ENCODE results near the gene HHATL. TPM values are rescaled to one million over a fixed set of nuclear protein-coding genes. Genes with fewer than 3 reads are reported as not detected.
A peak's percentile ranks its signal among the peaks of the same experiment; 100 is the strongest.

Gene HHATL
- polyA plus RNA-seq, 1 donor, result 0.18 TPM

- Histone ChIP-seq H3K36me3 (ENCODE audit: control insufficient read depth, insufficient read depth, low read length) (no peaks in the 10 kb centered on the region), H3K4me1 (ENCODE audit: control insufficient read depth, insufficient read depth, low read length) (no peaks in the 10 kb centered on the region), H3K27me3 (ENCODE audit: control insufficient read depth, insufficient read depth, low read length) (peaks cover 46% of the 10 kb centered on the region), H3K27ac (ENCODE audit: low read length) (no peak overlapping the region), H3K4me3 (ENCODE audit: low read length) (no peak overlapping the region), H3K9me3 (ENCODE audit: control insufficient read depth, low read depth, low read length) (no peaks in the 10 kb centered on the region)
- DNase-seq, result no peak
- WGBS (ENCODE audit: insufficient coverage, low lambda C conversion rate), result 83% methylated on average over 1 of the region's 22 CpGs
Measured at GRCh38 chr3:42688487-42689420, 13.8 kb downstream of the HHATL start.

- DNase-seq, result no peak
- Histone ChIP-seq H3K27me3 (ENCODE audit: control insufficient read depth, insufficient read depth, low read length) (peaks cover 49% of the 10 kb centered on the region), H3K9me3 (ENCODE audit: control insufficient read depth, low read depth, low read length) (no peaks in the 10 kb centered on the region), H3K4me3 (ENCODE audit: low read length) (no peak overlapping the region), H3K4me1 (ENCODE audit: control insufficient read depth, insufficient read depth, low read length) (no peaks in the 10 kb centered on the region), H3K36me3 (ENCODE audit: control insufficient read depth, insufficient read depth, low read length) (no peaks in the 10 kb centered on the region), H3K27ac (ENCODE audit: low read length) (no peak overlapping the region)
- no CpG with 5 or more reads among the region's 15 CpGs for WGBS (ENCODE audit: insufficient coverage, low lambda C conversion rate)
Measured at GRCh38 chr3:42688016-42688415, 14.6 kb downstream of the HHATL start.

GRCh38 chr3:42686832-42687650, 15.6 kb downstream of the HHATL start:
- Histone ChIP-seq H3K9me3 (ENCODE audit: control insufficient read depth, low read depth, low read length) (no peaks in the 10 kb centered on the region), H3K4me3 (ENCODE audit: low read length) (no peak overlapping the region), H3K4me1 (ENCODE audit: control insufficient read depth, insufficient read depth, low read length) (no peaks in the 10 kb centered on the region), H3K27me3 (ENCODE audit: control insufficient read depth, insufficient read depth, low read length) (peaks cover 56% of the 10 kb centered on the region), H3K36me3 (ENCODE audit: control insufficient read depth, insufficient read depth, low read length) (no peaks in the 10 kb centered on the region), H3K27ac (ENCODE audit: low read length) (no peak overlapping the region)
- DNase-seq, result no peak
- no CpG with 5 or more reads among the region's 7 CpGs for WGBS (ENCODE audit: insufficient coverage, low lambda C conversion rate)

GRCh38 chr3:42685891-42686820, 16.4 kb downstream of the HHATL start:
- Histone ChIP-seq H3K27ac (ENCODE audit: low read length) (no peak overlapping the region), H3K9me3 (ENCODE audit: control insufficient read depth, low read depth, low read length) (no peaks in the 10 kb centered on the region), H3K4me3 (ENCODE audit: low read length) (no peak overlapping the region), H3K27me3 (ENCODE audit: control insufficient read depth, insufficient read depth, low read length) (peaks cover 56% of the 10 kb centered on the region), H3K4me1 (ENCODE audit: control insufficient read depth, insufficient read depth, low read length) (no peaks in the 10 kb centered on the region), H3K36me3 (ENCODE audit: control insufficient read depth, insufficient read depth, low read length) (no peaks in the 10 kb centered on the region)
- no CpG with 5 or more reads among the region's 80 CpGs for WGBS (ENCODE audit: insufficient coverage, low lambda C conversion rate)
- DNase-seq, result peak in 1 of 2 donors; percentile 24

- no peak within 1 kb of the TSS for H3K27ac ChIP-seq (ENCODE audit: low read length)
Measured at GRCh38 chr3:42685363-42685881, 17.2 kb downstream of the HHATL start, which contains the start of gene KLHL40. KLHL40 (plus strand) TSS chr3:42685537; CDS start chr3:42685619, 82 bp downstream.

GRCh38 chr3:42684632-42685362, 17.8 kb downstream of the HHATL start:
- DNase-seq, result no peak
- H3K36me3 ChIP-seq (ENCODE audit: control insufficient read depth, insufficient read depth, low read length), result no peaks in the 10 kb centered on the region
- 100% methylated on average over 1 of the region's 7 CpGs for WGBS (ENCODE audit: insufficient coverage, low lambda C conversion rate)
- peaks cover 54% of the 10 kb centered on the region for H3K27me3 ChIP-seq (ENCODE audit: control insufficient read depth, insufficient read depth, low read length)
- no peak overlapping the region for H3K4me3 ChIP-seq (ENCODE audit: low read length)
- H3K4me1 ChIP-seq (ENCODE audit: control insufficient read depth, insufficient read depth, low read length), result no peaks in the 10 kb centered on the region
- H3K9me3 ChIP-seq (ENCODE audit: control insufficient read depth, low read depth, low read length), result no peaks in the 10 kb centered on the region
- H3K27ac ChIP-seq (ENCODE audit: low read length), result no peak overlapping the region

More at GRCh38 chr3:42685363-42685881, 17.2 kb downstream of the HHATL start, which contains the start of gene KLHL40:
- Histone ChIP-seq H3K4me3 (ENCODE audit: low read length) (no peak within 1 kb of the TSS), H3K36me3 (ENCODE audit: control insufficient read depth, insufficient read depth, low read length) (no peaks in the 10 kb centered on the region), H3K9me3 (ENCODE audit: control insufficient read depth, low read depth, low read length) (no peaks in the 10 kb centered on the region), H3K27me3 (ENCODE audit: control insufficient read depth, insufficient read depth, low read length) (peaks cover 58% of the 10 kb centered on the region), H3K4me1 (ENCODE audit: control insufficient read depth, insufficient read depth, low read length) (no peaks in the 10 kb centered on the region)
- peak in 1 of 2 donors; percentile 8 for DNase-seq
- no CpG with 5 or more reads among the region's 34 CpGs for WGBS (ENCODE audit: insufficient coverage, low lambda C conversion rate)

GRCh38 chr3:42683875-42684598, 18.6 kb downstream of the HHATL start:
- Histone ChIP-seq H3K36me3 (ENCODE audit: control insufficient read depth, insufficient read depth, low read length) (no peaks in the 10 kb centered on the region), H3K9me3 (ENCODE audit: control insufficient read depth, low read depth, low read length) (no peaks in the 10 kb centered on the region), H3K4me3 (ENCODE audit: low read length) (no peak overlapping the region), H3K27ac (ENCODE audit: low read length) (no peak overlapping the region), H3K27me3 (ENCODE audit: control insufficient read depth, insufficient read depth, low read length) (peaks cover 50% of the 10 kb centered on the region), H3K4me1 (ENCODE audit: control insufficient read depth, insufficient read depth, low read length) (no peaks in the 10 kb centered on the region)
- no CpG with 5 or more reads among the region's 10 CpGs for WGBS (ENCODE audit: insufficient coverage, low lambda C conversion rate)
- DNase-seq, result peak; percentile 27 to 31

GRCh38 chr3:42682301-42683070, 20.1 kb downstream of the HHATL start:
- DNase-seq, result no peak
- WGBS (ENCODE audit: insufficient coverage, low lambda C conversion rate), result 88% methylated on average over 3 of the region's 12 CpGs
- H3K27ac ChIP-seq (ENCODE audit: low read length), result no peak overlapping the region

More at GRCh38 chr3:42682301-42683070, 20.1 kb downstream of the HHATL start:
- Histone ChIP-seq H3K36me3 (ENCODE audit: control insufficient read depth, insufficient read depth, low read length) (no peaks in the 10 kb centered on the region), H3K4me1 (ENCODE audit: control insufficient read depth, insufficient read depth, low read length) (no peaks in the 10 kb centered on the region), H3K4me3 (ENCODE audit: low read length) (no peak overlapping the region), H3K27me3 (ENCODE audit: control insufficient read depth, insufficient read depth, low read length) (peaks cover 46% of the 10 kb centered on the region), H3K9me3 (ENCODE audit: control insufficient read depth, low read depth, low read length) (no peaks in the 10 kb centered on the region)

All from large intestine (tissue), 3 donors.